ENCODE results near the gene SLC38A3.
"Not testable (repeated sequence)": the region's sequence is repeated elsewhere in the genome, so short reads cannot be mapped to it uniquely, and the experiment has no call there.

Gene SLC38A3

GRCh38 chr3:50224639-50225038, 19.6 kb downstream of the SLC38A3 start:
- POLR2A ChIA-PET (ENCODE audit: low non-redundant PET): no interaction called here
- TF ChIP-seq CTCF (conservative IDR thresholded peaks at IDR 0.05; ENCODE audit: low read depth): no peak
- no peak overlapping the region for H3K27ac ChIP-seq
- CTCF ChIA-PET: interaction anchor here (0.9 to 3.3 kb wide), 2 partner anchors 15 to 30 kb away, joined by 5 to 45 read pairs; no protein-coding TSS in a partner anchor
- DNase-seq (ENCODE audit: low spot score): no peak

DNA sequence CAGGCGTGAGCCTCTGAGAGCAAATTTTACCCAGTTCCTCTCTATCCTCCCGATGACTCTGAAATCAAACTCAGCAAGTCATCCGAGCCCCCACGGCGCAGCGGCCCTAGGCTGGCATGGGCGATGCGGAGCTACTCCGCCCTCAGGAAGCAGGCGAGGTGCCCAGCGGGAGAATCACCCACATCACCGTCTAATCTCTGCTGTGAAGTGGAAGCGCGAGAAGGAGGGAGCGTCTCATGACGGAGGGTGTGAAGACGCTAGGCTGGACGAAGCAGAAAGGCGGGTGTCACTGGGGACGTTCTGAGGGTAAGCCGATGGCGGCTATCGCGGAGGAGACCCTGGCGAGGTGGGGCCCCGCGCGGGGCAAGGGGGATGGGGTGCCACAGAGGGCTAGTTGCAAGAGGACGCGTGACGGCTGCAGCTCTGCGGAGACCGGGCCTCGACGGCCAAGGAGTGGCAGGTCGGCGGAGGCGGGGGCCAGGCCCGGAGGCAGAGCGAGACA, 21.9 kb downstream of the SLC38A3 start:
- peak overlapping the region; percentile 94 for H3K27ac ChIP-seq
- TF ChIP-seq CTCF (conservative IDR thresholded peaks at IDR 0.05; ENCODE audit: low read depth): no peak
- ChIA-PET CTCF (interaction anchor here (0.6 to 3.3 kb wide), 18 partner anchors 9 to 243 kb away, joined by 3 to 45 read pairs (median 4); partner anchors contain the start of genes GNAI2 and GNAT1), POLR2A (ENCODE audit: low non-redundant PET) (no interaction called here)
- DNase-seq (ENCODE audit: low spot score): no peak

DNA sequence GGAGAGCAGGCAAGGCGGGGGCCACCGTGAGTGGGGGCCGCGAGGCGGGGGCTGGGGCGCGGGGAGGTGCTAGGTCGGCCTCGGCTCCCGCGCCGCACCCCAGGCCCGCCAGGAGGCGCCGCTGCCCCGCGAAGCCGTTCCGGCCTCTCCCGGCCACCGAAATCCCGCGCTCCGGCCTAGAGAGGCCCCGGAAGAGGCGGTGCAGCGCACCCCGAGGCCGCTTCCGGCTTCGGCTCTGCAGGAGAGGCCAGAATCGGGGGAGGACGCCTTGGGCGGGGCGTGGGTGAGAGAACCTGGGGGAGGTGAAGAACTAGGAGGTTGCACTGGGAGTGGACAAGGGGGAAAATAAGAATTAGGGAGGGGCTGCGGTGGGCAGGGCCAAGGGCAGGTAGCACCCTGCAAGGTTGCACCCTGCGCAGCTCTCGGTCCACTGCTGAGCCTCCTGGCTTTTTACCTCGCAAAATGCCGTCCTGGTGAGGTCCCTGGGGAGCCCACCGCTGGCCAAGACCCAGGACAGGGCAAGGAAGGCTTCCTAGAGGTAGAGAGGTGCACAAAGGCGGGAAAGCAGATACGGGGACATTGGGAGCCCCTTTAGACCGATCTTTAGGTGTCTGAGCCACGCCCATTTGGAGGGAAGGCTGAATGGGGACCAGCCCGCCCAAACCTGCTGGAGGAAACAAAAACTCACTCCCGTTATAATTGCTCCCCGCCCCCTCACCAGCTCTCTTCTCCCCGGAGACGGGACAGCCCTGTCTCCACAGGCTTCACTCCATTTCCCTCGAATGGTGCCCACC, 22.5 kb downstream of the SLC38A3 start:
- POLR2A ChIA-PET (ENCODE audit: low non-redundant PET): interaction anchor here (1.1 kb wide), 1 partner anchor 11 kb away, joined by 3 read pairs; no protein-coding TSS in a partner anchor
- CTCF ChIA-PET: interaction anchor here (0.7 to 3.3 kb wide), 12 partner anchors 9 to 47 kb away, joined by 3 to 45 read pairs (median 5); partner anchors contain the start of genes GNAI2 and GNAT1
- H3K27ac ChIP-seq: peak overlapping the region; percentile 94
- DNase-seq (ENCODE audit: low spot score): peak; percentile 88
- peak; percentile 94 for TF ChIP-seq CTCF (conservative IDR thresholded peaks at IDR 0.05; ENCODE audit: low read depth)

DNA sequence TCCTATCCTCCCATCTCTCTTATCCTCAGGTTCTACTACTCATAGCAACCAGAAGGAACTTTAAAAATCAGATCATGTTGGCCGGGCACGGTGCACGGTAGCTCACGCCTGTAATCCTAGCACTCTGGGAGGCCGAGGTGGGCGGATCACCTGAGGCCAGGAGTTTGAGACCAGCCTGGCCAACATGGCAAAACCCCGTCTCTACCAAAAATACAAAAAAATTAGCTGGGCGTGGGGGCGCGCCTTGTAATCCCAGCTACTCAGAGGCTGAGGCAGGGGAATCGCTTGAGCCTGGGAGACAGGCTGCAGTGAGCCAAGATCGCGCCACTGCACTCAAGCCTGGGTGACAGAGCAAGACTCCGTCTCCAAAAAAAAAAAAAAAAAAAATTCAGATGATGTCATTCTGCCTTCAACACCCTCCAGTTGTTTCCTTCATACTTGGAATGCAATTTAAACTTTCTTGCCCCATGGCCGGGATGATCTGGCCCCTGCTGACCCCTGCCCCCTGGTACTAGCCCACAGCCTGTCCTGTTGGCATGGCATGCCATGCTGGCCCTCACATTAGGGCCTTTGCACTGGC, 23.2 kb downstream of the SLC38A3 start:
- DNase-seq (ENCODE audit: low spot score): not testable (repeated sequence)
- peak overlapping the region; percentile 94 for H3K27ac ChIP-seq
- CTCF ChIA-PET: interaction anchor here (1.0 to 2.9 kb wide), 5 partner anchors 18 to 34 kb away, joined by 3 to 12 read pairs (median 5); no protein-coding TSS in a partner anchor
- POLR2A ChIA-PET (ENCODE audit: low non-redundant PET): interaction anchor here (1.1 kb wide), 1 partner anchor 10 kb away, joined by 3 read pairs; no protein-coding TSS in a partner anchor

DNA sequence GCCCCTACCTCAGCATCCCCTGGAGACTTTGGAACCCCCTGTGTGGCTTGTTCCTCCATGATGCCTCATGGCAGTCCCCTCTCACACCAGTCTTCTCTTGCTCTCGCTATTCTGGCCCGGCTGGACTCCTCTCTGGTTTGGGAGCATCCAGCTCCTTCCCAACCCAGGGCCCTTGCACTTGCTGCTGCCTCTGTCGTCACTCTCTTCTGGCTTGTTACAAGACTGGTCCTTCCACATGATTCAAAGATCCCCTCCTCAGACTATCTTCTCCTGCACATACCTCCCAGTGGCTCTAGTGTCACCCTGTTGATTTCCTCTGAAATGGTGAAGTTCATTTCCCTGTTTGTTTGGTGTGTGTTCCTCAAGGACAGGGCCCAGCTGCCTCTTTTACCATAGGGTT, 24.4 kb downstream of the SLC38A3 start:
- ChIA-PET CTCF (no interaction called here), POLR2A (ENCODE audit: low non-redundant PET) (no interaction called here)
- peak overlapping the region; percentile 94 for H3K27ac ChIP-seq
- no peak for DNase-seq (ENCODE audit: low spot score)
- TF ChIP-seq CTCF (conservative IDR thresholded peaks at IDR 0.05; ENCODE audit: low read depth): no peak

DNA sequence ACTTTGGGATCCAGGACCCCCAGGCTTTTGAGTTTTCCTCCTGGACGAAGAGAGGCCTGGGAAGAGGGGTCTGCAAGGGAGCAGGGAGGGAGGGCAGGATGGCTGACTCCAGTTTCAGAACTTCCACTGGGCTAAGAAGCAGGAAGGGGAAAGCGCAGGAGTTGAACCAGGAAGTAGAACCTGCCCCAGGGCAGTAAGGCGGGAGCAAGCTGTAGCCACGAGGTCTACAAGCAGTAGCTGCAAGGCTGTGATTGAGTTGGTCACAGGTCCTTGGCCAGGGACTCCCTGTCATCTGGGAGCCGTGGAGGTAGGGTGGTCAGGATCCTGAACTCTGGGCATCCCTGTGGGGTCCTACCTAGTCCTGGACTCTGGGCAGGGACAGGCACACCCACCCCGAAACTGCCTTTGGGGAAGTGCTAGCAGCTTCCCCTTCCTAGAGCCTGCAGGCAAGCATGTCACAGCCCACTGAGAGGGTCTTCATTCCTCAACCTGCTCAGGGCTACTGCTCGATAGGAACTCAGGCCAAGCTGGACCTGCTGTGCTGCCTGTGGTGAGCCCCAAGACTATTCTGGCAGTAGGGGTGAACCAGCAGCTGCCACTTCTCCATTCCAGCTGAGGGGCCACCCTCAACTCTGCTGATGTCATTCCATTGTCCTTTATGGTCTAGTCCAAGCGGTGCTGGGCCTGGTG, 25.2 kb downstream of the SLC38A3 start:
- POLR2A ChIA-PET (ENCODE audit: low non-redundant PET): no interaction called here
- TF ChIP-seq CTCF (conservative IDR thresholded peaks at IDR 0.05; ENCODE audit: low read depth): no peak
- CTCF ChIA-PET: no interaction called here
- DNase-seq (ENCODE audit: low spot score): no peak
- H3K27ac ChIP-seq: peak overlapping the region; percentile 94

Data from RWPE1 (cell line).